DOHH2 (cell line): ENCODE measurements around the gene CALHM4.

Source experiments
- CTCF ChIP-seq: fragments of 200-600 bp; sonication (generic); IDR thresholded peaks from one replicate; pipeline ENCODE4 v1.5.1; 2014; ENCODE audit warnings: antibody characterized with exemption, mild to moderate bottlenecking, low read depth, low read length; ENCODE audit not compliant: poor library complexity, severe bottlenecking
- EZH2phosphoT487 ChIP-seq: fragments of 200-600 bp; sonication (generic); IDR thresholded peaks from 2 replicates; pipeline ENCODE4 v1.6.1; 2017; ENCODE audit warnings: borderline replicate concordance, mild to moderate bottlenecking, antibody characterized with exemption, low read length, moderate library complexity, mixed read lengths

GRCh38 chr6:116570856-116571682, 17.5 kb downstream of the CALHM4 start, which contains the start of gene RWDD1:
- TF ChIP-seq EZH2phosphoT487 (no peak), CTCF (no peak)
